GM18907 (cell line): ENCODE measurements around the gene PGAP3.

Experiments
- ATAC-seq: cut with Tn5 transposase; IDR thresholded peaks from one replicate; pipeline ENCODE4 v1.9.1; 2021; ENCODE audit warnings: mild to moderate bottlenecking, moderate library complexity; ENCODE audit not compliant: unreplicated experiment

PGAP3 gene

GRCh38 chr17:39625198-39625785, 62.6 kb downstream of the PGAP3 start:
- no peak for ATAC-seq

GRCh38 chr17:39624313-39624712, 63.5 kb downstream of the PGAP3 start:
- ATAC-seq = no peak

GRCh38 chr17:39623356-39623950, 64.4 kb downstream of the PGAP3 start:
- ATAC-seq = peak; percentile 54

- ATAC-seq = peak; percentile 11
These were observed 65.4 kb downstream of the PGAP3 start for GRCh38 chr17:39622380-39623006.

GRCh38 chr17:39621523-39622379, 66.1 kb downstream of the PGAP3 start:
- ATAC-seq = peak; percentile 56
